ENCODE data around the gene BMP2K.

DNA sequence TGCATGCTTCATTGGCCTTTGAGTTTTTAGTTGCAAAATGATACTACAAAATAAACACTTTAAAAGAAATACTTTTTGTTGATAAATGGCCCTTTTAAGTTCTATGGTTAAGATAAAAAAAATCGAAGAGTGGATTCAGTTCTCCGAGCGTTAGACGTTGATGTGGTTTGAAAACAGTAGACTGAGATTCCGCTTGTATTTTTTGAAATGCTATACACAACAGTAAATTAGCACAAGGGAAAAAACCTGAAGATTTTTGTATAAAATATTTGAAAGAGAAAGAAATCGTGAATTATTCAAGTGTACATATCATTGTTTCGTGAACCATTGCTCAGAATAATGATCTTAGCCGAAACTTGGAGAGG is 1.4 kb downstream of the BMP2K start:
- TF ChIP-seq, protein P1, sequence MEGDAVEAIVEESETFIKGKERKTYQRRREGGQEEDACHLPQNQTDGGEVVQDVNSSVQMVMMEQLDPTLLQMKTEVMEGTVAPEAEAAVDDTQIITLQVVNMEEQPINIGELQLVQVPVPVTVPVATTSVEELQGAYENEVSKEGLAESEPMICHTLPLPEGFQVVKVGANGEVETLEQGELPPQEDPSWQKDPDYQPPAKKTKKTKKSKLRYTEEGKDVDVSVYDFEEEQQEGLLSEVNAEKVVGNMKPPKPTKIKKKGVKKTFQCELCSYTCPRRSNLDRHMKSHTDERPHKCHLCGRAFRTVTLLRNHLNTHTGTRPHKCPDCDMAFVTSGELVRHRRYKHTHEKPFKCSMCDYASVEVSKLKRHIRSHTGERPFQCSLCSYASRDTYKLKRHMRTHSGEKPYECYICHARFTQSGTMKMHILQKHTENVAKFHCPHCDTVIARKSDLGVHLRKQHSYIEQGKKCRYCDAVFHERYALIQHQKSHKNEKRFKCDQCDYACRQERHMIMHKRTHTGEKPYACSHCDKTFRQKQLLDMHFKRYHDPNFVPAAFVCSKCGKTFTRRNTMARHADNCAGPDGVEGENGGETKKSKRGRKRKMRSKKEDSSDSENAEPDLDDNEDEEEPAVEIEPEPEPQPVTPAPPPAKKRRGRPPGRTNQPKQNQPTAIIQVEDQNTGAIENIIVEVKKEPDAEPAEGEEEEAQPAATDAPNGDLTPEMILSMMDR (IDR thresholded peaks at IDR 0.05) = no peak
- no peak for TF ChIP-seq POLR2A (IDR thresholded peaks at IDR 0.05)

All from testis (tissue), 2 donors.